GM18498 (cell line): ENCODE results near the gene PLOD2.

ENCODE experiments used
- ATAC-seq: cut with Tn5 transposase; IDR thresholded peaks from one replicate; pipeline ENCODE4 v1.9.1; 2021; ENCODE audit warnings: mild to moderate bottlenecking, moderate library complexity; ENCODE audit not compliant: unreplicated experiment

The PLOD2 gene

GRCh38 chr3:146160964-146161662 is at the start of gene PLOD2:
Gene PLOD2 (minus strand): TSS chr3:146161184. CDS start chr3:146160989, 195 bp downstream.
- peak; percentile 71 for ATAC-seq

GRCh38 chr3:146209371-146209770 is 48.4 kb upstream of the PLOD2 start:
- ATAC-seq = no peak

GRCh38 chr3:146203776-146204175 is 42.8 kb upstream of the PLOD2 start:
- ATAC-seq = no peak

- ATAC-seq = no peak
These were observed 39.7 kb upstream of the PLOD2 start for GRCh38 chr3:146200461-146201220.

- ATAC-seq = no peak
These were observed 38.8 kb upstream of the PLOD2 start for GRCh38 chr3:146199762-146200161.

- no peak for ATAC-seq
These were observed 35.8 kb upstream of the PLOD2 start for GRCh38 chr3:146196789-146197188.

GRCh38 chr3:146195605-146196004 is 34.6 kb upstream of the PLOD2 start:
- ATAC-seq = no peak

GRCh38 chr3:146195030-146195429 is 34.0 kb upstream of the PLOD2 start:
- ATAC-seq = no peak

GRCh38 chr3:146191051-146191450 is 30.1 kb upstream of the PLOD2 start:
- no peak for ATAC-seq

GRCh38 chr3:146189519-146190173 is 28.7 kb upstream of the PLOD2 start:
- ATAC-seq = peak; percentile 91

- ATAC-seq = no peak
These were observed 26.5 kb upstream of the PLOD2 start for GRCh38 chr3:146187334-146187950.

- no peak for ATAC-seq
These were observed 23.4 kb upstream of the PLOD2 start for GRCh38 chr3:146184241-146185015.

GRCh38 chr3:146181216-146181615 is 20.2 kb upstream of the PLOD2 start:
- no peak for ATAC-seq

GRCh38 chr3:146180376-146180775 is 19.4 kb upstream of the PLOD2 start:
- no peak for ATAC-seq

- ATAC-seq = no peak
These were observed 17.2 kb upstream of the PLOD2 start for GRCh38 chr3:146178006-146178689.

- no peak for ATAC-seq
These were observed 16.5 kb upstream of the PLOD2 start for GRCh38 chr3:146177519-146177918.

- no peak for ATAC-seq
These were observed 16.1 kb upstream of the PLOD2 start for GRCh38 chr3:146177072-146177471.

- ATAC-seq = no peak
These were observed 11.6 kb upstream of the PLOD2 start for GRCh38 chr3:146172586-146172985.

- no peak for ATAC-seq
These were observed 9.6 kb upstream of the PLOD2 start for GRCh38 chr3:146170591-146170990.

GRCh38 chr3:146169891-146170290 is 8.9 kb upstream of the PLOD2 start:
- no peak for ATAC-seq
